Spleen (tissue), 13 donors: ENCODE measurements around the gene DNAH9. TPM values are rescaled to one million over a fixed set of nuclear protein-coding genes. Genes with fewer than 3 reads are reported as not detected.
A peak's percentile ranks its signal among the peaks of the same experiment; 100 is the strongest.

Experiments used
- DNase-seq: peaks from one replicate; pipeline ENCODE4 v3.0.0-alpha.2; 2020
- H3K27ac ChIP-seq, 8 donors: fragments of 200-600 bp; sonication (generic) in 7 of 8; 1 replicate in 4 of 8; 2 replicates in 4 of 8; pipeline versions ENCODE4 v1.5.0 to v1.8.0; 2016 to 2021; ENCODE audit warnings: inconsistent platforms in 4 of 8, mild to moderate bottlenecking in 4 of 8, moderate library complexity in 1 of 8
- H3K27me3 ChIP-seq, 7 donors: fragments of 200-600 bp; sonication (generic) in 6 of 7; replicated peaks in 1 of 7; 1 replicate in 4 of 7; 2 replicates in 3 of 7; pipeline versions ENCODE4 v1.5.0 to v1.8.0; 2016 to 2021; ENCODE audit warnings: inconsistent platforms in 3 of 7, mild to moderate bottlenecking in 1 of 7
- H3K36me3 ChIP-seq, 6 donors: fragments of 200-600 bp; sonication (generic) in 5 of 6; 1 replicate in 4 of 6; 2 replicates in 2 of 6; pipeline versions ENCODE4 v1.5.0 to v1.8.0; 2016 to 2021; ENCODE audit warnings: inconsistent platforms in 2 of 6
- H3K4me1 ChIP-seq, 6 donors: fragments of 200-600 bp; sonication (generic) in 5 of 6; 1 replicate in 3 of 6; 2 replicates in 3 of 6; pipeline versions ENCODE4 v1.5.0 to v1.8.0; 2016 to 2021; ENCODE audit warnings: inconsistent platforms in 3 of 6
- H3K4me3 ChIP-seq, 8 donors: fragments of 200-600 bp; sonication (generic) in 7 of 8; 1 replicate in 4 of 8; 2 replicates in 4 of 8; pipeline versions ENCODE4 v1.5.0 to v1.8.0; 2016 to 2021; ENCODE audit warnings: inconsistent platforms in 4 of 8, mild to moderate bottlenecking in 4 of 8, moderate library complexity in 2 of 8
- H3K9me3 ChIP-seq, 8 donors: fragments of 200-600 bp; sonication (generic) in 7 of 8; 1 replicate in 4 of 8; 2 replicates in 4 of 8; pipeline versions ENCODE4 v1.5.0 to v1.8.0; 2016 to 2021; ENCODE audit warnings: inconsistent platforms in 4 of 8
- CTCF ChIP-seq, 11 experiments: fragments of 200-600 bp in 7 of 11; fragments of 450-650 bp in 4 of 11; sonication (generic) in 4 of 11; IDR thresholded peaks in 8 of 11; conservative IDR thresholded peaks in 3 of 11; 1 replicate in 7 of 11; 2 replicates in 4 of 11; pipeline versions ENCODE4 v1.4.0 to v1.8.0; 2016 to 2021; ENCODE audit warnings: antibody characterized with exemption in 11 of 11, inconsistent platforms in 4 of 11, mild to moderate bottlenecking in 1 of 11
- POLR2A ChIP-seq, 3 donors: fragments of 450-650 bp; IDR thresholded peaks; one replicate each; pipeline ENCODE4 v1.5.1; 2017; ENCODE audit warnings: antibody characterized with exemption in 3 of 3, mild to moderate bottlenecking in 1 of 3
- POLR2AphosphoS5 ChIP-seq, 3 donors: sonication (generic); formaldehyde crosslinking; IDR thresholded peaks; one replicate each; pipeline ENCODE4 v1.5.1; 2017; ENCODE audit warnings: antibody characterized with exemption in 3 of 3
- whole genome bisulfite sequencing, 5 donors: extraction: QIAGEN DNeasy Blood & Tissue Kit in 3 of 5; methylation state at CpG; one replicate each; pipeline versions ENCODE4 v1.1.5 to v1.1.7; 2013 to 2018; 5-methylcytosine and 5-hydroxymethylcytosine counted together
- intact Hi-C: fragments of 100-400 bp; cut with DNase I; formaldehyde crosslinking; loops from one replicate; pipeline ENCODE4 v1.15.0; 2023; ENCODE audit warnings: low total_unique reads
- long read RNA-seq, 2 donors: transcript quantifications; one replicate each; lab custom pipeline, GENCODE V29; 2026
- polyA plus RNA-seq, 3 donors: library from polyadenylated mRNA; stranded (reverse); fragments of 200-250 nt; gene quantifications; one replicate each; pipeline ENCODE4 v1.2.1, GENCODE V29; 2013
- total RNA-seq, 7 donors: library from RNA; depleted of rRNA in 3 of 7; stranded (reverse); fragments of >200 nt in 3 of 7; fragmentation: NEBNext Ultra II Directional in 4 of 7; extraction: Animal tissue kit (Norgen Biotek cat#: 25700) in 4 of 7; gene quantifications; one replicate each; pipeline versions ENCODE4 v1.1.0 to v1.2.1, GENCODE V29; 2016 to 2021
- donor health status: healthy with polysubstance abuse.
- donor health status: DM: no; HTN: no; CAD: no; lungs with moderate emphysema.
- donor health status: DM: no; HTN: no; CAD: no.
- donor health status: Bipolar disorder and iron deficiency.
- donor health status: healthy.
- donor health status: DM: no; HTN: no; CAD: no.
- donor health status: DM: yes; HTN: yes; CAD: no.

Gene DNAH9
- under 1 TPM in 5 of 7 donors, not detected in 2; 0.11 to 0.92 (median 0.23) TPM for total RNA-seq
- polyA plus RNA-seq, result under 1 TPM; 0.06 to 0.32 (median 0.22) TPM
- long read RNA-seq, donor 1, result 0 reads
- long read RNA-seq, donor 2, result 0 reads

- Histone ChIP-seq H3K36me3 (no peaks in the 10 kb centered on the region), H3K27me3 (peaks cover 0 to 31% (median 5%) of the 10 kb centered on the region in 7 donors), H3K4me1 (peaks cover 0 to 10% (median 0%) of the 10 kb centered on the region in 6 donors), H3K9me3 (peaks cover 0 to 13% (median 0%) of the 10 kb centered on the region in 8 donors), H3K4me3 (peak within 1 kb of the TSS; percentile 53 to 71 (median 66)), H3K27ac (peak within 1 kb of the TSS in 6 of 8 donors; percentile 22 to 89 (median 81))
- TF ChIP-seq POLR2AphosphoS5 (IDR thresholded peaks at IDR 0.05) (peak; percentile 49 to 83 (median 71)), POLR2A (IDR thresholded peaks at IDR 0.05) (no peak), CTCF (IDR thresholded peaks at IDR 0.05 in 8 of 11, conservative IDR thresholded peaks at IDR 0.05 in 3 of 11) (no peak)
- DNase-seq, result peak; percentile 89
- 5 to 9% (median 8%) methylated on average over 25 to 84 of the region's 84 CpGs for WGBS, 5 donors
- intact Hi-C loops, result no loop called here
Measured at GRCh38 chr17:11598274-11599221, at the start of gene DNAH9. Gene DNAH9 (plus strand): TSS chr17:11598470. CDS start chr17:11598499, 29 bp downstream.

GRCh38 chr17:11550431-11550830 lies 47.8 kb upstream of the DNAH9 start:
- 80 to 89% (median 87%) methylated on average over 2 of the region's 2 CpGs for WGBS, 5 donors

GRCh38 chr17:11551442-11551841 lies 46.8 kb upstream of the DNAH9 start:
- Histone ChIP-seq H3K4me1 (no peaks in the 10 kb centered on the region), H3K27me3 (no peaks in the 10 kb centered on the region), H3K36me3 (no peaks in the 10 kb centered on the region), H3K9me3 (peaks cover 0 to 5% (median 0%) of the 10 kb centered on the region in 8 donors), H3K4me3 (no peak overlapping the region), H3K27ac (no peak overlapping the region)
- intact Hi-C loops, result no loop called here
- no peak for DNase-seq
- TF ChIP-seq POLR2AphosphoS5 (IDR thresholded peaks at IDR 0.05) (no peak), POLR2A (IDR thresholded peaks at IDR 0.05) (no peak), CTCF (IDR thresholded peaks at IDR 0.05 in 8 of 11, conservative IDR thresholded peaks at IDR 0.05 in 3 of 11) (no peak)
- 59 to 69% (median 64%) methylated on average over 6 of the region's 6 CpGs for WGBS, 5 donors

More at GRCh38 chr17:11550431-11550830, 47.8 kb upstream of the DNAH9 start:
- intact Hi-C loops, result no loop called here
- Histone ChIP-seq H3K4me1 (no peaks in the 10 kb centered on the region), H3K27me3 (no peaks in the 10 kb centered on the region), H3K9me3 (no peaks in the 10 kb centered on the region), H3K27ac (no peak overlapping the region), H3K4me3 (no peak overlapping the region), H3K36me3 (no peaks in the 10 kb centered on the region)
- no peak for DNase-seq
- TF ChIP-seq CTCF (IDR thresholded peaks at IDR 0.05 in 8 of 11, conservative IDR thresholded peaks at IDR 0.05 in 3 of 11) (no peak), POLR2A (IDR thresholded peaks at IDR 0.05) (no peak), POLR2AphosphoS5 (IDR thresholded peaks at IDR 0.05) (no peak)

- intact Hi-C loops, result no loop called here
- DNase-seq, result no peak
Measured at GRCh38 chr17:11553135-11553534, 45.1 kb upstream of the DNAH9 start.

More at GRCh38 chr17:11553135-11553534, 45.1 kb upstream of the DNAH9 start:
- 46 to 68% (median 57%) methylated on average over 1 of the region's 1 CpG for WGBS, 5 donors
- Histone ChIP-seq H3K27me3 (no peaks in the 10 kb centered on the region), H3K36me3 (no peaks in the 10 kb centered on the region), H3K4me1 (no peaks in the 10 kb centered on the region), H3K9me3 (peaks cover 0 to 16% (median 0%) of the 10 kb centered on the region in 8 donors), H3K4me3 (no peak overlapping the region), H3K27ac (no peak overlapping the region)
- TF ChIP-seq POLR2A (IDR thresholded peaks at IDR 0.05) (no peak), CTCF (IDR thresholded peaks at IDR 0.05 in 8 of 11, conservative IDR thresholded peaks at IDR 0.05 in 3 of 11) (no peak)
